ENCODE measurements around the gene PLPPR5.
"Not testable (repeated sequence)": the region's sequence is repeated elsewhere in the genome, so short reads cannot be mapped to it uniquely, and the experiment has no call there.

Gene PLPPR5

GRCh38 chr1:99004861-99005442 is at the start of gene PLPPR5:
Gene PLPPR5, minus strand, starts transcription at chr1:99004861. Its CDS starts 190 bp downstream, at chr1:99004671.
- DNase-seq (ENCODE audit: low read depth) = no peak

GRCh38 chr1:99051611-99052283 is 47.1 kb upstream of the PLPPR5 start:
- DNase-seq (ENCODE audit: low read depth) = no peak

DNA sequence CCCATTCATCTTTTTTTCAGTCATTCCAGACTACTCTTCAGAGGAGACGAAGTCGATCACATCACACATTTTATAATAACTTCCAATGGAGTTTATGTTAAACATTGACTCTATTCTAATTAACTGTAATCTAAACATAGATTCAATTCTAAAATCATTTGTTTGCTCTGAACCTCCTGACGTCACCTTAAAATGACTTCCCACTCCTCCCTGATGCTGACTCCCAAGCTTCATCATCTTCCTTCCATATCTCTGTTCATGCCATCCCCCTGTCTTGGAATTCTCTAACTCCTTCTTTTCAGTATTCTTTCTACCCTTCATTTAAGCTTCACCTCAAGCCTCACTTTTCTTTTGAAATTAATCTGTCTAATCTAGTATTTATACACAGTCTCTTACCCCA is 45.1 kb upstream of the PLPPR5 start:
- no peak for DNase-seq (ENCODE audit: low read depth)

GRCh38 chr1:99036746-99037145 is 32.1 kb upstream of the PLPPR5 start:
- DNase-seq (ENCODE audit: low read depth) = not testable (repeated sequence)

GRCh38 chr1:99018313-99018712 is 13.7 kb upstream of the PLPPR5 start:
- no peak for DNase-seq (ENCODE audit: low read depth)

- no peak for DNase-seq (ENCODE audit: low read depth)
These were observed 13.0 kb upstream of the PLPPR5 start for GRCh38 chr1:99017655-99018054.

GRCh38 chr1:99010679-99011078 is 6.0 kb upstream of the PLPPR5 start:
- DNase-seq (ENCODE audit: low read depth) = no peak

DNA sequence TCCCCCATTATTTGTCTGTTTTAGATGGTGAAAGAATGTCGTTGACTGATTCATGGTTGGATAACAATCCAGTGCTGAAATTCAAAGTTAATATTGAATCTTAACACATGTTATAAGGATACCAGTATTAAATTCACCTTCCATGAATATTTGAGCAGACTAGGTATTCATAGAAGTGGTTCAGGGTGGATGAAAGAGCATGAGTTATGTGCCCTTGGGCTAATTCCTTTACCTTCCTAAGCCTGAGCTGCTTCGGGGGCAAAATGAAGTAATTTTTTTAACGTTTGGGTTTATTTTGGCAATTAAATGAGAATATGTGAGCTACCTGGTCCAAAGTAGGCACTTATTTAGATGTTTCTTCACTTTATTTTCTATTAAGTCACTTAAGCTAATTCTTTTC is 2.7 kb upstream of the PLPPR5 start:
- no peak for DNase-seq (ENCODE audit: low read depth)

GRCh38 chr1:99005537-99005942 is 879 bp upstream of the PLPPR5 start:
- DNase-seq (ENCODE audit: low read depth) = no peak

DNA sequence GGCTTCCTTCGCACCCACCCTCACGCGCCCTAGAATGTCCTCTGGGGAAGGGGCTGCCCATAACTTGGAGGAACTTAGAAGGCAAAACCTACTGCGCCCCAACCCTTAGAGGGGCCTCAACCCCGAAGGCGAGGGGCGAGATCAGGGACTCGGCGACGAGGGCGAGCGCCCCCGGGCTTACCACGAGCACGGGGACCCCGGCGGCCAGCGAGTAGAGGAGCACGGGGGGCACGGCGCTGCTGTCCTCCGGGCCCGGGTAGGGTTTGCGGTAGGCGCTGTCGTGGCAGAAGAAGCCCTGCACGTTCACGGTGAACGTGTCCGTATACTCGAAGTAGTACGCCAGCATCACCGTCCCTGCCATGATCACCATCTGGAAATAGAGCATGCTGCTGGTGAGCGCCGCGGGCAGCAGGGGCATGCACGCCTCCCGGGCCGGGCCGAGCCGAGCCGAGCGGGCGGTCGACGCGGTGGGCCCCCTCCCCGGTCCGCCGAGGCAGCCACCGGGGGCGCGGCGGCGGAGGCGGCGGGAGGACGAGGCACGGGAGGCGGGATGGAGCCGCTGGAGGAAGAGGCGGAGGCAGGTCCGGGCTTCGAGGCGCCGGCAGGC is 304 bp downstream of the PLPPR5 start:
- DNase-seq (ENCODE audit: low read depth) = no peak

- DNase-seq (ENCODE audit: low read depth) = no peak
These were observed 944 bp downstream of the PLPPR5 start for GRCh38 chr1:99003581-99004253.

- no peak for DNase-seq (ENCODE audit: low read depth)
These were observed 11.8 kb downstream of the PLPPR5 start for GRCh38 chr1:98992844-98993243.

- DNase-seq (ENCODE audit: low read depth) = peak; percentile 55
These were observed 13.3 kb downstream of the PLPPR5 start for GRCh38 chr1:98991127-98992012.

GRCh38 chr1:98989556-98989907 is 15.1 kb downstream of the PLPPR5 start:
- DNase-seq (ENCODE audit: low read depth) = no peak

DNA sequence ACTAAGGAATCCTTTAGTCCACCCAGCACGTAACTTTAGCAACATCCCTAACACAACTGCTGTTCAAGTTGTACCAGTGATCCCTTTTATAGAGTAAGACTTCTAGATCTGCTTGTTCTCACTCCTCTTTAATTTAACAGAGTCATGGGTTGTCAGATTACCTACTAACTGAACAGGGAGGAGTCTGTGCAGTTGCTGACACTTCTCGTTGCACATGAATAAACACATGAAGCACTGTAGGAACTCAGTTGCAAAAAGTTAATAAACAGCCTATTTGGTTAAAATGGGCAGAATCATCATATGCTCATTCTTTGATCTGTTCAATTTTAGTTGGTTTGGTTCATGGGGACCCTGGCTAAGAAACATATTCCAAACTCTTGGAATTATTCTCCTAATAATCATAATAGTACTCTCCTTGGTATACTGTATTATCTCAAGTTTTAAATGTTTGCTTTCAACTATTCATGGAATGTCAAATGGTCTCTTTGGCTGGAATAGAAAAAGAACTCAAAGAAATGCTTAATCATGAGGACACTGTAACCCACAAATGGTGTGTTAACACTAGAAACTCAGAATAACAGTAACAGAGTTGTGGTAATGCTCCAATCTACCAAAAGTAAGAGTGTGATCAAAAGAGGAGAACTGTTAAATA is 15.6 kb downstream of the PLPPR5 start:
- no peak for DNase-seq (ENCODE audit: low read depth)

GRCh38 chr1:98985687-98986086 is 19.0 kb downstream of the PLPPR5 start:
- DNase-seq (ENCODE audit: low read depth) = no peak

DNA sequence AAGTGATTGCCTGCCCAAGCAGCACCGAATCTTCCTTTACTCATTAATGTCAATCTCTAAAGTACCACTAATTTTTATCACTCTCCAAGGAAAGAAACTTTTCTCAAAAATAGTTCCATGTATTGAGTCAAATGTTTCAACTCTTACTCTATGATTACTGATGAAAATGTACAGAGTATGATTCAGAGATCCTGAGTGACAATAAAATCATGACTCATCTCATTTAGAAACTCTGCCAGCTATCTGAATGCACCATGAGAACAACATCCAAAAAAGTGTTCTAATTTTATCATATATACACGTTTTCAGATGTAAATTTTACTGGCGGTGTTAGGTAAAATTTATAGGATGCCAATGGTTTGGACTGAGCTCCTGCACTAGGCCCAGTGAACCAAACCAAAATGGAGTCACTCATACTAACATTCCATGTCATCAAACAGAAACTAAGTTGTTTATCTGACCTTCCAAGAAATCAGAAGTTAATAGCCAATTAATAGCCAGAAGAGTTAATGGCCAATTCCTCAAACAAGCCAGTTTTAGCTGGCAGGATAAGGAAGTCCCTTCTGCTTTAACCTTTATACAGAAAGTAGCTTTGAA is 22.6 kb downstream of the PLPPR5 start:
- no peak for DNase-seq (ENCODE audit: low read depth)

GRCh38 chr1:98979463-98979862 is 25.2 kb downstream of the PLPPR5 start:
- DNase-seq (ENCODE audit: low read depth) = no peak

GRCh38 chr1:98975810-98976209 is 28.9 kb downstream of the PLPPR5 start:
- no peak for DNase-seq (ENCODE audit: low read depth)

DNA sequence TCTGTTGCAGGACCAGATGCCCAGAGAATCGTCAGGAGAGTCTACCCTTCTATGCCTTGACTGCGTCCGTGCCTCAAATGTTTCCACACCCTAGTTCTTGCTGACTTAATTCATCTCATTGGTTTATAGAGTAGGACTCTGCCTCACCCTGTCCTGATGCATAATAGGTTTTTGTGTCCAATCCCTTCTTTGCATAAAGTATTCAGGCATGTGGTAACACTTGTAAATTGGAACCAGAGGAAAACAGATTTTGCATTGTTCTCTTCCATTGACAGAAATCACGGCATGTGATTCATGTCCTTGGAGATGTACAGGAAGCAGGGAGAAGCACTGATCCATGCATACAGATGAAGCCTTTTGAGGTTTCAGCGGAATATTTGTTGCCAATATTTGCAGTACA is 29.5 kb downstream of the PLPPR5 start:
- DNase-seq (ENCODE audit: low read depth) = no peak

- no peak for DNase-seq (ENCODE audit: low read depth)
These were observed 34.7 kb downstream of the PLPPR5 start for GRCh38 chr1:98969798-98970490.

All from GM04504 (cell line).